Stomach (tissue), 4 donors: ENCODE measurements around the gene GZMH.

Experiments
- EP300 ChIP-seq: sonication (generic); formaldehyde crosslinking; IDR thresholded peaks from one replicate; pipeline ENCODE4 v1.6.1; 2017; ENCODE audit warnings: antibody characterized with exemption
- POLR2A ChIP-seq, 4 donors: fragments of 450-650 bp; IDR thresholded peaks; one replicate each; pipeline ENCODE4 v1.6.1; 2016; ENCODE audit warnings: antibody characterized with exemption in 4 of 4, control low read depth in 2 of 4, mild to moderate bottlenecking in 1 of 4, moderate library complexity in 1 of 4
- POLR2AphosphoS5 ChIP-seq, 3 donors: sonication (generic); formaldehyde crosslinking; IDR thresholded peaks; one replicate each; pipeline ENCODE4 v1.6.1; 2016; ENCODE audit warnings: antibody characterized with exemption in 3 of 3
- TF ChIP-seq, protein P1 (sequence below), 7 experiments: fragments of 450-650 bp in 4 of 7; fragments of 200-600 bp in 3 of 7; sonication (generic) in 3 of 7; IDR thresholded peaks; one replicate each; pipeline ENCODE4 v1.5.1; 2016 to 2019; ENCODE audit warnings: antibody characterized with exemption in 7 of 7, control low read depth in 2 of 7, mild to moderate bottlenecking in 1 of 7

DNA sequence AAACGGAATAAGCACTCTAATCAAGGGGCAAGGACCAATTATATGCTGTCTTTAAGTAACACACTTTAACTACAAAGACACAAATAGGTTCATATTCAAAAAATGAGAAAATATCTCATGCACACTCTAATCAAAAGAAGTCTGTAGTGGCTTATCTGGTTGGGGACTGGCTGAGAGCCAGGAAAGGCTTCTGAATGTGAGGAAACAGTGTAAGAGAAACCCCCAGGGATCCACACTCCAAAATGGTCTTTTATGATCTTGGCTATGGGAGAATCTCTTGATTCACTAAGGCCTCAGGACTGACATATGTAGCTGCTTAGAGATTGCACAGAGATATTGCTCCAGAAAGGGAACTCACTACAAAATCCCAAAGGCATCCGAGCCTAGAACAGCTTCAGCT, 43.7 kb downstream of the GZMH start:
- TF ChIP-seq, protein P1, sequence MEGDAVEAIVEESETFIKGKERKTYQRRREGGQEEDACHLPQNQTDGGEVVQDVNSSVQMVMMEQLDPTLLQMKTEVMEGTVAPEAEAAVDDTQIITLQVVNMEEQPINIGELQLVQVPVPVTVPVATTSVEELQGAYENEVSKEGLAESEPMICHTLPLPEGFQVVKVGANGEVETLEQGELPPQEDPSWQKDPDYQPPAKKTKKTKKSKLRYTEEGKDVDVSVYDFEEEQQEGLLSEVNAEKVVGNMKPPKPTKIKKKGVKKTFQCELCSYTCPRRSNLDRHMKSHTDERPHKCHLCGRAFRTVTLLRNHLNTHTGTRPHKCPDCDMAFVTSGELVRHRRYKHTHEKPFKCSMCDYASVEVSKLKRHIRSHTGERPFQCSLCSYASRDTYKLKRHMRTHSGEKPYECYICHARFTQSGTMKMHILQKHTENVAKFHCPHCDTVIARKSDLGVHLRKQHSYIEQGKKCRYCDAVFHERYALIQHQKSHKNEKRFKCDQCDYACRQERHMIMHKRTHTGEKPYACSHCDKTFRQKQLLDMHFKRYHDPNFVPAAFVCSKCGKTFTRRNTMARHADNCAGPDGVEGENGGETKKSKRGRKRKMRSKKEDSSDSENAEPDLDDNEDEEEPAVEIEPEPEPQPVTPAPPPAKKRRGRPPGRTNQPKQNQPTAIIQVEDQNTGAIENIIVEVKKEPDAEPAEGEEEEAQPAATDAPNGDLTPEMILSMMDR (IDR thresholded peaks at IDR 0.05) = no peak
- no peak for TF ChIP-seq POLR2A (IDR thresholded peaks at IDR 0.05)
- TF ChIP-seq POLR2AphosphoS5 (IDR thresholded peaks at IDR 0.05) = no peak
- TF ChIP-seq EP300 = no peak
